ENCODE results near the gene PXN. TPM values are rescaled to one million over a fixed set of nuclear protein-coding genes. Genes with fewer than 3 reads are reported as not detected.

The PXN gene
- total RNA-seq, 1 donor from 2014 or later, result 54.5 TPM

DNA sequence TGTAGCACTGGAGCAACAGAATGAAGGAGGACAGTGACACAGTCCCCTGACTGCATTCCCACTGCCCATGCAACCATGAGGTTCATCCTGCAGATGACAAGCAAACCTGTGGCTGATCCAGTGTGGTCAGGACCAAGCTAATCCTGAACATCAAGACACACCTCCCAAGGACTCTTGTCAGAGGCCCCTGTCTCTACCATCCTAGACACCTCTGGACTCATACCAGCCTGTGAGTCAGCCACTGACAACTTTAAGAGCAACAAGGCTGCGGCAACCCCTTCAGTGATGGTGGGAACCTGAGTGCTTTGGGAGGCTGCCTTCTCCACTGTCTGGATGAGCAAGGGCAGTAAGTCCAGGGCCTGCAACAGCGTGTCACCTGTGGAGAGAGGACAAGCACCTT is 95.6 kb downstream of the PXN start:
- Mint-ChIP-seq H3K9me3 (no peaks in the 10 kb centered on the region), H3K4me3 (no peak overlapping the region), H3K36me3 (ENCODE audit: low read depth) (peaks cover 10% of the 10 kb centered on the region), H3K27me3 (ENCODE audit: low read depth) (no peaks in the 10 kb centered on the region), H3K27ac (ENCODE audit: unreplicated experiment) (no peak overlapping the region), H3K4me1 (no peaks in the 10 kb centered on the region)
- no peak for DNase-seq (ENCODE audit: low read depth, low spot score)
- no peak for TF ChIP-seq CTCF (conservative IDR thresholded peaks at IDR 0.05)

DNA sequence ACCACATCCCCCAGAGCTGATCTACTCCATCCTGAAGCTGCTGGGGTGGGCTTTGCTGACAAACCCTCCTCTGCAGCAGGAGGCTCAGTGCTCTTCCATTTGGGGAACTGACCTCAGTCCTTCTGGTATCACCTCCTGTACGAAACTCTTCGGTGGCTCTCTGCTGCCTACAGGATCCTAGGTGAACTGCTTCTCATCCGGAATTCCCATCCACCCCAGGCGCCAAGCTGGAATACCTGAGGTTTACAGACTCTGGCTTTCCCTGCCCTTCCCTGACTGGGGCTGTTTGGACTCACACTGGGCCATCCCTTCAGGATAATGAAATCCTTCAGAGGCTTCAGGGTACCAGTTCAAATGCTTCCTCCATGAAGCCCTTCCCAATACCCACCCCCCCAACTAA is 97.2 kb downstream of the PXN start:
- Mint-ChIP-seq H3K4me1 (no peaks in the 10 kb centered on the region), H3K4me3 (no peak overlapping the region), H3K36me3 (ENCODE audit: low read depth) (peaks cover 5% of the 10 kb centered on the region), H3K9me3 (no peaks in the 10 kb centered on the region), H3K27ac (ENCODE audit: unreplicated experiment) (no peak overlapping the region), H3K27me3 (ENCODE audit: low read depth) (no peaks in the 10 kb centered on the region)
- DNase-seq (ENCODE audit: low read depth, low spot score), result no peak
- TF ChIP-seq CTCF (conservative IDR thresholded peaks at IDR 0.05), result no peak

DNA sequence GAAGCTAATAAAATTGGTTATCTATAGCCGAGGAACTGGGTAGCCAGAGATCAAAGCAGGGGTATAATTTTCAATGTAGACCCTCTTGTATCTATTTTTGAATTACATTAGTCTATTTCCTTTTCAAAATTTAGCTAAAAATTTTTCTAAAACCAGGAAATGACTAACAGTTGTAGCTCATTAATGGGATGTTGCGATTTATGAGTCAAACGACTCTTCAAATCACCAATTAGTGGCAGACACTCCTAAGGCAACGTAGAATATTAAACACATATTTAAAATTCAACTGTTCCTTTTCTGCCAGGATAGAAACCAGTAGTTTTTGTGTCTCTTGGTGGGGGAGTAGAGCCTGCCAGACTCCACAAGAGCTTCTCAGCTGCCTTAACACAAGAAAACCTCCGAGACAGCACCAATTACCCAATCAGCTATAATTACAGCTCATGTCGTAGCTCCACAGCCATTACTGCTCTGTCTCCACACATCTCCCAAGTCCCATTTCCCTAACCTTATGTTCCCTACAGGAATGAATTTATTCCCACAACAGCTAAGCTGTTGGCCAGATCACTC is 97.9 kb downstream of the PXN start:
- no peak for DNase-seq (ENCODE audit: low read depth, low spot score)
- H3K27ac Mint-ChIP-seq (ENCODE audit: unreplicated experiment), result peak overlapping the region; percentile 12
- H3K36me3 Mint-ChIP-seq (ENCODE audit: low read depth), result peaks cover 2% of the 10 kb centered on the region
- no peaks in the 10 kb centered on the region for H3K4me1 Mint-ChIP-seq
- no peaks in the 10 kb centered on the region for H3K9me3 Mint-ChIP-seq
- H3K27me3 Mint-ChIP-seq (ENCODE audit: low read depth), result no peaks in the 10 kb centered on the region
- no peak overlapping the region for H3K4me3 Mint-ChIP-seq
- TF ChIP-seq CTCF (conservative IDR thresholded peaks at IDR 0.05), result no peak

GRCh38 chr12:120164293-120164692 is 101.2 kb downstream of the PXN start:
- no peak for DNase-seq (ENCODE audit: low read depth, low spot score)
- Mint-ChIP-seq H3K27ac (ENCODE audit: unreplicated experiment) (no peak overlapping the region), H3K27me3 (ENCODE audit: low read depth) (no peaks in the 10 kb centered on the region)

GRCh38 chr12:120162763-120163162 is 102.8 kb downstream of the PXN start:
- Mint-ChIP-seq H3K27me3 (ENCODE audit: low read depth) (no peaks in the 10 kb centered on the region), H3K36me3 (ENCODE audit: low read depth) (peaks cover 7% of the 10 kb centered on the region)
- no peak for TF ChIP-seq CTCF (conservative IDR thresholded peaks at IDR 0.05)

More at GRCh38 chr12:120164293-120164692, 101.2 kb downstream of the PXN start:
- H3K36me3 Mint-ChIP-seq (ENCODE audit: low read depth), result peaks cover 9% of the 10 kb centered on the region
- H3K4me3 Mint-ChIP-seq, result no peak overlapping the region
- H3K9me3 Mint-ChIP-seq, result no peaks in the 10 kb centered on the region
- TF ChIP-seq CTCF (conservative IDR thresholded peaks at IDR 0.05), result no peak
- H3K4me1 Mint-ChIP-seq, result no peaks in the 10 kb centered on the region

More at GRCh38 chr12:120162763-120163162, 102.8 kb downstream of the PXN start:
- Mint-ChIP-seq H3K9me3 (no peaks in the 10 kb centered on the region), H3K4me3 (no peak overlapping the region), H3K4me1 (no peaks in the 10 kb centered on the region), H3K27ac (ENCODE audit: unreplicated experiment) (peak overlapping the region; percentile 35)
- no peak for DNase-seq (ENCODE audit: low read depth, low spot score)

All from neural crest cell (in vitro differentiated cells).